Lower lobe of right lung (tissue), 2 donors: ENCODE data around the gene MAPK7. TPM values are rescaled to one million over a fixed set of nuclear protein-coding genes. Genes with fewer than 3 reads are reported as not detected.

Source experiments
- ATAC-seq, 2 donors: fragments of 200-7000 bp; cut with Tn5 transposase; one replicate each; pipeline ENCODE4 v1.9.1; 2020 to 2022; ENCODE audit warnings: mild to moderate bottlenecking in 2 of 2, moderate library complexity in 2 of 2
- DNase-seq: peaks from one replicate; pipeline ENCODE4 v3.0.0-alpha.2; 2020
- H3K27ac ChIP-seq: fragments of 200-600 bp; one replicate; pipeline ENCODE4 v1.8.0; 2022
- H3K27me3 ChIP-seq: fragments of 200-600 bp; one replicate; pipeline ENCODE4 v1.8.0; 2022; ENCODE audit warnings: low read depth
- H3K36me3 ChIP-seq: fragments of 200-600 bp; one replicate; pipeline ENCODE4 v1.8.0; 2022; ENCODE audit warnings: mild to moderate bottlenecking
- H3K4me1 ChIP-seq: fragments of 200-600 bp; one replicate; pipeline ENCODE4 v1.8.0; 2022
- H3K4me3 ChIP-seq: fragments of 200-600 bp; one replicate; pipeline ENCODE4 v1.8.0; 2022; ENCODE audit warnings: mild to moderate bottlenecking
- H3K9me3 ChIP-seq: fragments of 200-600 bp; one replicate; pipeline ENCODE4 v1.8.0; 2022
- intact Hi-C: fragments of 100-400 bp; cut with DNase I; formaldehyde crosslinking; loops from one replicate; pipeline ENCODE4 v1.11.0; 2022
- long read RNA-seq: library from polyadenylated mRNA; unstranded; transcript quantifications from one replicate; pipeline ENCODE4 v2.0.0, GENCODE V29; 2021
- total RNA-seq: library from RNA; stranded (reverse); fragmentation: NEBNext Ultra II Directional; extraction: Animal tissue kit (Norgen Biotek cat#: 25700); gene quantifications from one replicate; pipeline ENCODE4 v1.2.1, GENCODE V29; 2021
- TF ChIP-seq, protein P1 (sequence below): fragments of 200-600 bp; IDR thresholded peaks from one replicate; pipeline ENCODE4 v1.8.0; 2022; ENCODE audit warnings: antibody characterized with exemption, mild to moderate bottlenecking
- donor health status: DM: no; HTN: yes; CAD: no; lungs with severe emphysema.

Gene MAPK7
- 22.2 TPM for total RNA-seq
- long read RNA-seq, full-length matches to known transcripts: 21 of 25 reads
- long read RNA-seq, partial matches to known transcripts: 3 of 25 reads
- long read RNA-seq, other reads (novel, unspliced or antisense): 1 of 25 reads

DNA sequence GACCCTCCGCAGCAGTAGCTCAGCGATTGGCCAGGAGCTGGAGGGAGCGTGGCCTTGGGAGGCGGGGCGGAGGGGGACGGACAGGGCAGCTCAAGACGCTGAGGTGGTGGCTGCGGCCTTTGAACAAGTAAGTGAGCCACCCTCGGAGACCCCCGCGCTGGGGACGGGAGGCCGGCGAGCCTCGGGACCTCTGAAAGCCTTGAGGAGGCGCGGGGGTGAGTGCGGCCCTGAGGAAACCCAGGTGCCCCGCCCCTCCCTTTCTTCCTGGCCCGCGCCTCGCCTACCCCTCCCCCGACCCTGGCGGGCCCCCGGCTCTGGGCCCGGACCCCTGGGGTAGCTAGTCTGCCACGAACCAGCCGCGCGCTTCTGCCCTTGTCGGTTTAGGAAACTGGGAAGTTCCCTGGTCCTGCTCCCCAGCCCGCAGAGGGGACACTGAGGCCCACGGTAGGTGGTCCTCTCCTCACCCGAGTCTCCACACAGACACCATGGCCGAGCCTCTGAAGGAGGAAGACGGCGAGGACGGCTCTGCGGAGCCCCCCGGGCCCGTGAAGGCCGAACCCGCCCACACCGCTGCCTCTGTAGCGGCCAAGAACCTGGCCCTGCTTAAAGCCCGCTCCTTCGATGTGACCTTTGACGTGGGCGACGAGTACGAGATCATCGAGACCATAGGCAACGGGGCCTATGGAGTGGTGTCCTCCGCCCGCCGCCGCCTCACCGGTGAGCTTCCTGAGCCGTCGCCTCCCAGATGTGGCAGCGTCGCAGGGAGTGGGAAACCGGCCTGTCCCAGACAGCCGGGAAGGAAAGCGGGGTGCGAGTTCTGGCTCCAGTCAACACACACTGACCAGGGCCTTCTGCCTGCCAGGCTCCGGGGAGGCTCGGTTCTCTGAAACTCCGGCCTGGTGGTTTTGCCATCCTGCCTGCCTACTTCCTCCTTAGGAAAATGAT lies at the start of gene MAPK7:
TSS of gene MAPK7 (plus strand) at position 83 of the 945 bp plus-strand sequence. CDS start at position 486, 403 bp downstream.
- no peaks in the 10 kb centered on the region for H3K9me3 ChIP-seq
- DNase-seq: no peak
- H3K4me3 ChIP-seq: peak within 1 kb of the TSS; percentile 98
- peaks cover 37% of the 10 kb centered on the region for H3K36me3 ChIP-seq
- intact Hi-C loops: no loop called here
- TF ChIP-seq, protein P1, sequence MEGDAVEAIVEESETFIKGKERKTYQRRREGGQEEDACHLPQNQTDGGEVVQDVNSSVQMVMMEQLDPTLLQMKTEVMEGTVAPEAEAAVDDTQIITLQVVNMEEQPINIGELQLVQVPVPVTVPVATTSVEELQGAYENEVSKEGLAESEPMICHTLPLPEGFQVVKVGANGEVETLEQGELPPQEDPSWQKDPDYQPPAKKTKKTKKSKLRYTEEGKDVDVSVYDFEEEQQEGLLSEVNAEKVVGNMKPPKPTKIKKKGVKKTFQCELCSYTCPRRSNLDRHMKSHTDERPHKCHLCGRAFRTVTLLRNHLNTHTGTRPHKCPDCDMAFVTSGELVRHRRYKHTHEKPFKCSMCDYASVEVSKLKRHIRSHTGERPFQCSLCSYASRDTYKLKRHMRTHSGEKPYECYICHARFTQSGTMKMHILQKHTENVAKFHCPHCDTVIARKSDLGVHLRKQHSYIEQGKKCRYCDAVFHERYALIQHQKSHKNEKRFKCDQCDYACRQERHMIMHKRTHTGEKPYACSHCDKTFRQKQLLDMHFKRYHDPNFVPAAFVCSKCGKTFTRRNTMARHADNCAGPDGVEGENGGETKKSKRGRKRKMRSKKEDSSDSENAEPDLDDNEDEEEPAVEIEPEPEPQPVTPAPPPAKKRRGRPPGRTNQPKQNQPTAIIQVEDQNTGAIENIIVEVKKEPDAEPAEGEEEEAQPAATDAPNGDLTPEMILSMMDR: no peak
- ATAC-seq: peak; percentile 3
- no peaks in the 10 kb centered on the region for H3K27me3 ChIP-seq
- peaks cover 34% of the 10 kb centered on the region for H3K4me1 ChIP-seq
- H3K27ac ChIP-seq: peak within 1 kb of the TSS; percentile 99

DNA sequence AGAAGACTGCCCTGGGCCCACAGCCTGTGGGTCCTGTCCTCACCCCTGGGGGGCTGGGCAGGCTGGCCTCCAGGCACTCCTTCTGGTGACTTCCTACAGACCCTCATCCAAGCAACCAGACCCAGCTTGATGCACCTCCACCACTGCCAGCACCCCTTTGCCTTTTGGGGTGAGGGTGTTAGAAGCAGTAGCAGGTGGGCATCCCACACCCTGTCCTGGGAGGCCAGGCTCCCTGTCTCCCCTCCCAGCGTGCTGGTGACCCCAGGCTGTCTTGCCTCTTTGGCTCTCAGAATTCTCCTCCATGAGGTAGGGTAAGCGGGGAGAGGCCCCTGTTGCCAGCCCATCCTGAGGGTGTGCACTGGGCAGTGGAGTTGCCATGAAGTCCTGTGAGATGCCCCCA lies 49.2 kb upstream of the MAPK7 start:
- H3K36me3 ChIP-seq: peaks cover 37% of the 10 kb centered on the region
- DNase-seq: no peak
- ATAC-seq: no peak
- TF ChIP-seq, protein P1: no peak
- H3K27ac ChIP-seq: no peak overlapping the region
- H3K9me3 ChIP-seq: peaks cover 4% of the 10 kb centered on the region
- no peaks in the 10 kb centered on the region for H3K4me1 ChIP-seq
- H3K4me3 ChIP-seq: no peak overlapping the region
- intact Hi-C loops: no loop called here
- H3K27me3 ChIP-seq: no peaks in the 10 kb centered on the region

DNA sequence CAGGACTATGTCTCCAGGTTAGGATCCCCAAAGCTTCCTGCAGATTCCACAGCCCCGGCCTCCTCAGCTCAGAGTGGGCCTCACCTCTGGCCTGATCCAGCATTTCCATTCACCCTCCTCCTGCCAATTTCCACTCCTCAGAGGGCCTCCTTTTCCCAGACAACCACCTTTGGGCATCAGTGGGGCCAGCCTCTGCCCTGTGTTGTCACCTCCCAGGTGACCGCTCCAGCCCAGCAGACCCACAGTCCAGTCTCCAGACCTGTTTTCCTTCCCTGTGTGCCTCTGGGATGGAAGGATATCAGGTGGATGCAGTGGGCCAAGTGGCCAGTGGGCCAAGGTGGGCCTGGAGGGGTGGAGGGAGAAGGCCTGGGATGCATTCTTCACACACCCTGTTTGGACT lies 48.5 kb upstream of the MAPK7 start:
- ATAC-seq (no peak), DNase-seq (no peak)
- Histone ChIP-seq H3K27me3 (no peaks in the 10 kb centered on the region), H3K27ac (no peak overlapping the region), H3K4me1 (no peaks in the 10 kb centered on the region), H3K36me3 (peaks cover 39% of the 10 kb centered on the region), H3K9me3 (peaks cover 4% of the 10 kb centered on the region), H3K4me3 (no peak overlapping the region)
- TF ChIP-seq, protein P1: no peak
- intact Hi-C loops: no loop called here

DNA sequence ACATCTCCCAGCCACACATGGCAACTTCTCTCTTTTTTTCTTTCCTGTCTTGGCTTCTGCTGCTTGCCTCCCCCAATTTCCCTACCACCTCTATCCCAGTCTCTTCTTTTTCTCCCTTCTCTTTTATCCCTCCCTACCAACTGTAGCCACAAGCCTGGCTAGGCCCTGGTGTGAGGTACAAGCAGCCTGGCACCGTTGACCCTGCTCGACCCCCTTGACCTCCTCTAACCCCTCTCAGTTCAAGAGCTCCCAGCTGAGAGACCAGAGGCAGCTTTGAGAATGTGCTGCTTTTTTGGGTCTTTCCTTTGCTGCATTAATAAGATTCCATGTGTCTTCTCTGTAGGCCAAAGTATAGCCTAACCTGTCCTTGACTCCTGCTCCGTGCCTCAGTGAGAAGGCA lies 48.0 kb upstream of the MAPK7 start:
- intact Hi-C loops: no loop called here
- peaks cover 3% of the 10 kb centered on the region for H3K9me3 ChIP-seq
- DNase-seq (no peak), ATAC-seq (no peak)
- no peaks in the 10 kb centered on the region for H3K27me3 ChIP-seq
- no peaks in the 10 kb centered on the region for H3K4me1 ChIP-seq
- TF ChIP-seq, protein P1: no peak
- H3K4me3 ChIP-seq: no peak overlapping the region
- H3K27ac ChIP-seq: no peak overlapping the region
- H3K36me3 ChIP-seq: peaks cover 39% of the 10 kb centered on the region

DNA sequence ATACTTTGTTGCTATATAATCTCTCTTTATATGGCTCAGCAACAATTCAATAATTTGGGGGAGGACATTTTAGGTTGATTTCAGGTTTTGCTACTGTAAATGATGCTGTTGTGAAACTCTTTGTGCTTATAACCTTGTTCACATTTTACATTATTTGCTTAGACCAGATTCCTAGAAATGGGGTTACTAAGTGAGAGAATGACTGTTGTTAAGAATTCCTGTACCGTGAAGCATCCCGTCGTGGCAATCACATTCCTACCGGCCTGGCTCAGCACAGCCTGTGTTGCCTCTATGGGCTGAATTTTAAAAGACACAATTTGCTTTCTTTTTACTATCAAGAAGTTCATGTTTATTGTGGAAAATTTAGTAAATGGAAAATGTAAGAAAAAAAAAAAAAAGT lies 47.2 kb upstream of the MAPK7 start:
- Histone ChIP-seq H3K9me3 (no peaks in the 10 kb centered on the region), H3K4me3 (no peak overlapping the region), H3K36me3 (peaks cover 39% of the 10 kb centered on the region), H3K27me3 (no peaks in the 10 kb centered on the region), H3K4me1 (no peaks in the 10 kb centered on the region), H3K27ac (no peak overlapping the region)
- TF ChIP-seq, protein P1: no peak
- intact Hi-C loops: no loop called here
- DNase-seq: no peak
- peak in 1 of 2 donors; percentile 41 for ATAC-seq
